Coronary artery (tissue), 2 donors: ENCODE data around the gene THAP3.
"Not testable (repeated sequence)": the region's sequence is repeated elsewhere in the genome, so short reads cannot be mapped to it uniquely, and the experiment has no call there.

Experiments
- DNase-seq: peaks from one replicate; pipeline ENCODE4 v3.0.0-alpha.2; 2017; ENCODE audit warnings: low spot score
- H3K27ac ChIP-seq, 2 donors: fragments of 200-600 bp; sonication (generic); one replicate each; pipeline ENCODE4 v1.5.1; 2016 to 2019
- H3K4me3 ChIP-seq: fragments of 200-600 bp; sonication (generic); 2 replicates; pipeline ENCODE4 v1.5.1; 2016; ENCODE audit warnings: mild to moderate bottlenecking, moderate library complexity
- CTCF ChIP-seq: fragments of 200-600 bp; sonication (generic); IDR thresholded peaks from one replicate; pipeline ENCODE4 v1.5.1; 2019; ENCODE audit warnings: antibody characterized with exemption

The THAP3 gene

GRCh38 chr1:6653436-6654290 lies 29.0 kb downstream of the THAP3 start:
- H3K4me3 ChIP-seq = no peak overlapping the region
- no peak for DNase-seq
- TF ChIP-seq CTCF = no peak
- H3K27ac ChIP-seq = no peak overlapping the region

- TF ChIP-seq CTCF = no peak
- no peak for DNase-seq
Observed at GRCh38 chr1:6657138-6657537, 32.5 kb downstream of the THAP3 start.

GRCh38 chr1:6658359-6659060 lies 33.8 kb downstream of the THAP3 start:
- no peak for DNase-seq
- no peak overlapping the region for H3K4me3 ChIP-seq
- H3K27ac ChIP-seq = no peak overlapping the region
- TF ChIP-seq CTCF = no peak

More at GRCh38 chr1:6657138-6657537, 32.5 kb downstream of the THAP3 start:
- no peak overlapping the region for H3K4me3 ChIP-seq
- no peak overlapping the region for H3K27ac ChIP-seq

GRCh38 chr1:6660415-6661049 lies 35.9 kb downstream of the THAP3 start:
- Histone ChIP-seq H3K4me3 (no peak overlapping the region), H3K27ac (no peak overlapping the region)
- TF ChIP-seq CTCF = no peak
- no peak for DNase-seq

- not testable (repeated sequence) for H3K27ac ChIP-seq, DNase-seq, H3K4me3 ChIP-seq
Observed at GRCh38 chr1:6662468-6662867, 37.8 kb downstream of the THAP3 start.

GRCh38 chr1:6666696-6667095 lies 42.0 kb downstream of the THAP3 start:
- H3K27ac ChIP-seq = no peak overlapping the region
- DNase-seq = no peak
- TF ChIP-seq CTCF = no peak
- no peak overlapping the region for H3K4me3 ChIP-seq

- no peak for DNase-seq
- no peak for TF ChIP-seq CTCF
- Histone ChIP-seq H3K27ac (no peak overlapping the region), H3K4me3 (no peak overlapping the region)
Observed at GRCh38 chr1:6667139-6667538, 42.5 kb downstream of the THAP3 start.
